ENCODE results near the gene DSPP. TPM values are rescaled to one million over a fixed set of nuclear protein-coding genes. Genes with fewer than 3 reads are reported as not detected.

The DSPP gene
- total RNA-seq (ENCODE audit: unreplicated experiment): not detected
- long read RNA-seq: 0 reads

DNA sequence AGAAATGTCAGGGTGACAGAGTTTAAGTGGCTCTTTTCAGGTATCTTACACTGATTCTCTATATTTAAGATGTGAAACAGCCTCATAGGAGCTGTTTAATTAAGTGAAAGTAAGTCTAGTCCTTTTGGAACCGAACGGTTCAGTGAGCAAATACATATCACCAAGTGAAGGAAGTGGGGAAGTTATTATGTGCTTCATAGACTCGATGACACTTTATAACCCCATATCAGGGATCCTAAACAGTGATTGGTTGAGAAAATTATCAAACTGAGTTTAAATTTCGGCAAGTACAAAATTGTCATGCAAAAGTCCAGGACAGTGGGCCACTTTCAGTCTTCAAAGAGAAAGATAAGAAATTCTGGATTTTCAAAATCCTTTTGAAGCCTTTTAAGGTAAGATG lies at the start of gene DSPP:
DSPP (plus strand) TSS at position 301 of the 400 bp plus-strand sequence. CDS start 2,380 bp downstream, outside the sequence.
- Mint-ChIP-seq H3K4me3 (ENCODE audit: unreplicated experiment) (no peak within 1 kb of the TSS), H3K9me3 (ENCODE audit: unreplicated experiment) (no peaks in the 10 kb centered on the region), H3K27me3 (ENCODE audit: unreplicated experiment) (no peaks in the 10 kb centered on the region), H3K36me3 (ENCODE audit: low read depth, unreplicated experiment) (no peaks in the 10 kb centered on the region), H3K27ac (ENCODE audit: unreplicated experiment) (no peak within 1 kb of the TSS), H3K4me1 (ENCODE audit: unreplicated experiment) (no peaks in the 10 kb centered on the region)
- TF ChIP-seq, protein P1, sequence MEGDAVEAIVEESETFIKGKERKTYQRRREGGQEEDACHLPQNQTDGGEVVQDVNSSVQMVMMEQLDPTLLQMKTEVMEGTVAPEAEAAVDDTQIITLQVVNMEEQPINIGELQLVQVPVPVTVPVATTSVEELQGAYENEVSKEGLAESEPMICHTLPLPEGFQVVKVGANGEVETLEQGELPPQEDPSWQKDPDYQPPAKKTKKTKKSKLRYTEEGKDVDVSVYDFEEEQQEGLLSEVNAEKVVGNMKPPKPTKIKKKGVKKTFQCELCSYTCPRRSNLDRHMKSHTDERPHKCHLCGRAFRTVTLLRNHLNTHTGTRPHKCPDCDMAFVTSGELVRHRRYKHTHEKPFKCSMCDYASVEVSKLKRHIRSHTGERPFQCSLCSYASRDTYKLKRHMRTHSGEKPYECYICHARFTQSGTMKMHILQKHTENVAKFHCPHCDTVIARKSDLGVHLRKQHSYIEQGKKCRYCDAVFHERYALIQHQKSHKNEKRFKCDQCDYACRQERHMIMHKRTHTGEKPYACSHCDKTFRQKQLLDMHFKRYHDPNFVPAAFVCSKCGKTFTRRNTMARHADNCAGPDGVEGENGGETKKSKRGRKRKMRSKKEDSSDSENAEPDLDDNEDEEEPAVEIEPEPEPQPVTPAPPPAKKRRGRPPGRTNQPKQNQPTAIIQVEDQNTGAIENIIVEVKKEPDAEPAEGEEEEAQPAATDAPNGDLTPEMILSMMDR (IDR thresholded peaks at IDR 0.05; ENCODE audit: unreplicated experiment): no peak
- DNase-seq (ENCODE audit: low spot score): no peak

DNA sequence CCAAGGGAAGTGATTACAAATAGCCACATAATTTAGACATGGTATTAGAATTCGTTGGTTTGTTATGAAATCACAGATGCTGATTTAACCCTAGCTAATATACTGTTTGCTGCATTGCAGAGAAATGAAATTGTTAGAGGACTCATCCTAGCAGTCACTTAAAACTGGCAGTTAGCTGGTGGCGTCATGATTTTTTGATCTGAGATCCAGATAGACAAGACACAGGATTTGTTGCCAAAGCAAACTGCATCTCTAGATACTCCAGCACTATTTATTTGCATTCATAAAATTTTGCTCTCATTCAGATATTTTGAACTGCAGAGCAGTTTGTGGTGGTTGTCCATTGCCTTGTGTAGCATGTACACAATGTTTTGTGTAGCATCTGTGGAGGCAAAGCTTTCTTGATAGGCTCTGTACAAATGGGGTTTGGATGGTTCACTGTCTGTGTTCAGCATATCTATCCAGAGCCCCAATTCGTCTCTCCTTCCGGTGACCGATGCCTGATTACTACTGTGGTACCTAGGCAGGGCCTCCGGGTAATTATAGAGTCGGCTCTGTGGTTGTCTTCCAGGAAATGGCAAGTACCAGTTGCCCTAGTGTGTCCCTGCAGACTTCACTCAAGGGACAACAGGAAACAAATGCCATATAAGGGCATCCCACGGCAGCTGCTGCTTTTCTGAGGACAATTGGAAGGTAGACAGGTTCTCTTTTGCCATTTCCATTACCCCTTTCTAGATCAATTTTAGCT lies 49.1 kb upstream of the DSPP start:
- Mint-ChIP-seq H3K36me3 (ENCODE audit: low read depth, unreplicated experiment) (no peaks in the 10 kb centered on the region), H3K27ac (ENCODE audit: unreplicated experiment) (no peak overlapping the region)
- no peak for DNase-seq (ENCODE audit: low spot score)

DNA sequence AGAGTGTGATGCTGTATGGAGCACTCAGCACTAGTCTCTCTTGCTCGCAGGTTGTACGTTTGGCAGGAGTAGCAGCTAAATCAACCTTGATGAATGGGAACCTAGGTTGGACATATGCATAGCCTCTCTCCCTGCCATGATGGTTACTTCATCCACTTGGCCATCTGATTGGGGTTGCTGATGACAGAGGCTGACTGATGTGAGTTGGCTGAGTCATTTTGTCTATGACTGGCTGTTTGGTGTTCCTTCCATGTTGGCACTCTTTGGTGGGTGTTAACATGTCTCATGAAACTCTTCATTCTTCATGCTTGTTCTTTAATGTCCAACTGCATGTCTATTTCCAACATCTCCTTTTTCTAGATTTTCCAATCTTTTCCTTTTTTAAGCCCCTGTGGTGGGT lies 47.5 kb upstream of the DSPP start:
- Mint-ChIP-seq H3K36me3 (ENCODE audit: low read depth, unreplicated experiment) (no peaks in the 10 kb centered on the region), H3K4me1 (ENCODE audit: unreplicated experiment) (peaks cover 4% of the 10 kb centered on the region), H3K9me3 (ENCODE audit: unreplicated experiment) (no peaks in the 10 kb centered on the region), H3K27ac (ENCODE audit: unreplicated experiment) (no peak overlapping the region), H3K27me3 (ENCODE audit: unreplicated experiment) (no peaks in the 10 kb centered on the region), H3K4me3 (ENCODE audit: unreplicated experiment) (no peak overlapping the region)
- TF ChIP-seq, protein P1 (IDR thresholded peaks at IDR 0.05; ENCODE audit: unreplicated experiment): no peak
- DNase-seq (ENCODE audit: low spot score): no peak

More for the DNA sequence above, 49.1 kb upstream of the DSPP start:
- H3K4me1 Mint-ChIP-seq (ENCODE audit: unreplicated experiment): no peaks in the 10 kb centered on the region
- no peak overlapping the region for H3K4me3 Mint-ChIP-seq (ENCODE audit: unreplicated experiment)
- H3K9me3 Mint-ChIP-seq (ENCODE audit: unreplicated experiment): no peaks in the 10 kb centered on the region
- TF ChIP-seq, protein P1 (IDR thresholded peaks at IDR 0.05; ENCODE audit: unreplicated experiment): no peak
- H3K27me3 Mint-ChIP-seq (ENCODE audit: unreplicated experiment): no peaks in the 10 kb centered on the region

DNA sequence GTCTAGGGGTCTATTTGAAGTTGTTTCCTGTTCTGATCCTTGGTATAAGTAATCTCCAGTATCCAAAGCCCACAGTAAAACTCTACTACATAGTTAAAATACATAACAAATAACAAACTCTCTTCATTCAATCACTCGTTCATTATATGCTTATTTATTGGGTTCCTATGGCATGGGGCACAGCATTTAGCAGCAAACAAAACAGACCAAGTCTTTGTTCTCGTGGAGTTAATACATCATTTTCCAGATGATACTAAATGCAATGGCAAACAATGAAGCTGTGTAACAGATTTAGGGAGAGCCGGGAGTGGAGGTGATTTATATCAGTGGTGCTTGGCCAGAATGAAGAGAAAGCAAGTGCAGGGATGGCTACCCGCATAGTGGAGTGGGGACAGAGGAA lies 42.6 kb upstream of the DSPP start:
- DNase-seq (ENCODE audit: low spot score): no peak

DNA sequence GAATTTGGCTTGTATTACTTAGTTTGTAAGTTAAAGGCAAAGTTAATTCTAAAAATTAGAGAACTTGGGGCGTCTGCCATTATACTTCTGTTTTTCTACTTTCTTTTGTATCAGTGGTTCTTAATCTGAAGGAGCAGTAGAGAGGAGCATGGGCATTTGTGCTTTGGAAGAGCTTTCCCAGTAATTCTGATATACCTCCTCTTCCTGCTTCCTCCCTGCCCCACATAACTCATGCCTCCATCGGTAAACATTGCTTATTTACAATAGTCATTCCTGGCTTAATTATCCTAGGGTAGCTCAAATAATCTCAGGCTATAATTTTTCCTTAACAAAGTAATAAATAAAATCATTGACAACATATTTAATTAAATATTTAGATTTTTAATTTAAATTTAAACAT lies 42.1 kb upstream of the DSPP start:
- DNase-seq (ENCODE audit: low spot score): no peak
- TF ChIP-seq, protein P1 (IDR thresholded peaks at IDR 0.05; ENCODE audit: unreplicated experiment): no peak
- Mint-ChIP-seq H3K4me1 (ENCODE audit: unreplicated experiment) (peaks cover 6% of the 10 kb centered on the region), H3K27me3 (ENCODE audit: unreplicated experiment) (no peaks in the 10 kb centered on the region), H3K9me3 (ENCODE audit: unreplicated experiment) (no peaks in the 10 kb centered on the region), H3K27ac (ENCODE audit: unreplicated experiment) (no peak overlapping the region), H3K4me3 (ENCODE audit: unreplicated experiment) (no peak overlapping the region), H3K36me3 (ENCODE audit: low read depth, unreplicated experiment) (no peaks in the 10 kb centered on the region)

More for the DNA sequence above, 42.6 kb upstream of the DSPP start:
- TF ChIP-seq, protein P1 (IDR thresholded peaks at IDR 0.05; ENCODE audit: unreplicated experiment): no peak
- H3K4me1 Mint-ChIP-seq (ENCODE audit: unreplicated experiment): peaks cover 6% of the 10 kb centered on the region
- H3K36me3 Mint-ChIP-seq (ENCODE audit: low read depth, unreplicated experiment): no peaks in the 10 kb centered on the region
- no peaks in the 10 kb centered on the region for H3K27me3 Mint-ChIP-seq (ENCODE audit: unreplicated experiment)
- H3K4me3 Mint-ChIP-seq (ENCODE audit: unreplicated experiment): no peak overlapping the region
- no peak overlapping the region for H3K27ac Mint-ChIP-seq (ENCODE audit: unreplicated experiment)
- no peaks in the 10 kb centered on the region for H3K9me3 Mint-ChIP-seq (ENCODE audit: unreplicated experiment)

Measured in endothelial cell (in vitro differentiated cells).